Fibroblast of skin of abdomen (primary cell): ENCODE data around the gene CDC14B.
A peak's percentile ranks its signal among the peaks of the same experiment; 100 is the strongest.

Experiments
- DNase-seq: peaks from one replicate; pipeline ENCODE4 v3.0.0-alpha.2; 2013

The CDC14B gene

DNA sequence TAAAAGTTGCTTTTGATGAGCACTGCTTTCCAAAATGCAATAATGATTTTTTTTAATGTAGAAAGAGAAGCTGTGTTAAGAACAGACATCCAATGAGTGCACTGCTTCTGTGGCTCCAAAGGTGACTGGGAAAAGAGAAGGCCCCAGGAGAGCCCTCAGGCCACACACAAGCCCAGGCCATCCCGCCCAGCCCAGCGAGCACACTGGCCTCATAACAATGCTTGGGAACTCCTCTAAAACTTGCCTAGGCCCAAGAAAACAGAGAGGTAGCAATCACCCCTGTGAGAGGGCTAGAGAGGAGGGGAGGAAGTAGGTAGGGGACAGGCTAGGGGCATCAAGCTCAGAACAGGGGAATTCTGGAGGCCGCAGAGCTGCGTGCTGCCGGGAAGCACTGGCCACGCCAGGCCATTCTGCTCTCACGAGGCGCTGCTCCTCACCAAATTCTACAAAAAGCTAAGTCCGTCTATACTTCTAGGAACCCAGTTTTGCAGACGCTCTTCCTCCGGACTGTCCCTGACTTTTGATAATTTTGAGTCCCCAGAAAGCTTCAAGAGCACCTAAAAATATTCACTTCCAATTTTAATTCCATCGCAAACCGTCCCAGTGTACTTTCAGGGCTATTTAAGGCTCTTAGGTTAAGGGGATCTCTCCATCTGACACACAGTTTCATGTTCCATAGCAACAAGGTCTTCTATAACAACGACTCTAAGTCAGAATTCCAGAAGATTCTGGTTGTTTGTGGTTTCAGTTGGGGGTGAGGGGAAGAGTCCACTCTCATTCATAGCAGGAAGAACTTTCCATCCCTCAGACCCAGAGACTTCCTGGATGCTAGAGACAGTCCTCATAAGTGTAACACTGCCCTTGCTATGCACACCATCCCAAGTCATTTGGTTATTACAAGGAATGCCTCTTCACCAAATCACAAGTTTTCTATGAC, 118.7 kb downstream of the CDC14B start:
- peak; percentile 51 for DNase-seq

DNA sequence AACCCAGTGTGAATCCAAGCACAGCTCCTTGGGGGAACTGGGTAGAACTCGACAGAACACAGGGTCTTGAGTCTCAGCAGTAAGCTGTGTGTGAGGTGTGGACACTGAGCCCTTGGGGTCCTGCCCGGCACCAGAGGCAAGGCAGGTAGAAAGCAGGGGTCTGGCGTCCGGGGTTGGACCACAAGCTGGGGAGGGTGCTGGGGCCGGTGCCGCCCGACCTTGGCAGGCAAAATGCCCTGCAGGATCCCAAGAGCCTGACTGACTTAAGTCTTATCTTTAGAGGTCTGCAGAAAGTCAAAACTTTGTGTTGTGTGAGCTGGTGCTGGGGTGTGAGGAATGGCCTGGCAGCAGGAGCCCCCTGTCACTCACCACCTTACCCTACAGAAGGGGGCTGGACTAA, 120.4 kb downstream of the CDC14B start:
- no peak for DNase-seq

DNA sequence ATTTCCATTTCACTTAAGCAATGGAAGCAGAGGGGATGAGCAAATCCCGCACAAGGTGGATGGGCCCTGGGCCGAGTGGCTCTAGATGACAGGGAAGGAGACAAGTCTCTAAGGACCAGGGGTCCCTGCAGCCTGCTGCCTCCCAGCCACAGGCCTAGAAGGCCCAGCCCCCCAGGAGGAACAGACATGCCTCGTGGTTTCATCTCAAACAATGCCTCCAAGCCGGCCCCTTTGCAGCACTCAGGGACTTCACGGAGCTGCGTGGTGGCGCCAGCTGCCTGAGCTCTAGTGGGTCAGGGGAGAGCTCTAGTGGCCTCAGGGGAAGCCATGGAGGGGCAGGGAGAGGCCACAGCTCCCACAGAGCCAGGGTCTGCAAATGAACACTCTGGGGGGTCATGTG, 120.8 kb downstream of the CDC14B start:
- DNase-seq = no peak

DNA sequence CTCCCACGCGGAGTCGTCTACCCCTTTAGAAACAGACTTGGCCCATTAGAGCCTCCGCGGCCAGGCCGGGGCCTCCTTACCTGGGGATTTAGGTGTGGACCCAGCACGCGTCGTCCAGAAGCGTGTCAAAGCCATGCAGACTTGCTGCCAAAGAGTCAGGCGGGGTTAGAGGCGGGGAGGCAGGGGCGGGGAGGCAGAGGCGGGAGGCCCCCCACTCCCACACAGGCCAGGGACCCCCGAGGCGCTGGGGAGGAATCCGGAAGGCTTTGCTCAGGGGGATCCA, 122.6 kb downstream of the CDC14B start:
- no peak for DNase-seq

DNA sequence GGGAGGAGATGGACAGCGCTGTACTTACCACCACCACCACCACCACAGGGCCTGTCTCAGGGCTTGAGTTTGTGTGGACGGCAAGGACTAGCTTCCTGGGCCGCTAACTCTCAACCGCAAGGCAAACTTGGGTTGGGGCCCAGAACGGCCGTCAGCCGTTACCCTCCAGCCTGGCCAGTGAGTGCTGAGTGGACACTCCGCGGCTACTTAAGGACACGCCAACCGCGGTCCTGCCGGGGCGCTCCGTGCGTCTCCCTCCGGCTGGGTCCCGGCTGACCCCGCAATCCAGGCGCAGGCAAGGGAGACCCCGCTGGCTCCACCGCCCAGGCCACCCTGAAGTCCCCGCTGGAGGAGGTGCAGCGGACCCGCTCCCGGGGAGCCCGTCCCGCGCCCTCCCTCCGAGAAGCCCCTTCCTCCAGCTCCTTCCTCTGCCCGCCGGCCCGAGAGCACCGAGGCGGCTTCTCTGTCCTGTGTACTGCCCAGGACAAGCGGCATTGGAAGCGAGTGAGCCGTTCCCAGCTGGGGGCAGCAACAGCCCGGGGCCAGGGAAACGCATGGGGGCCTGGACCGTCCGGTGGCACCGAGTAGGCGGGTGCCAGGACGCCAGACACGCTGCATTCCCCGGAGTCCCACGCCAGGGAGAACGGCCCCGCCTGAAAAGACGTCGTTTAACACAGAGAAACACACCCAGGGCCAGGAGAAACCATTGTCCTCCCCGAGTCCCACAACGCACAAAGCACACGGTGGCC, 123.1 kb downstream of the CDC14B start:
- DNase-seq = no peak

DNA sequence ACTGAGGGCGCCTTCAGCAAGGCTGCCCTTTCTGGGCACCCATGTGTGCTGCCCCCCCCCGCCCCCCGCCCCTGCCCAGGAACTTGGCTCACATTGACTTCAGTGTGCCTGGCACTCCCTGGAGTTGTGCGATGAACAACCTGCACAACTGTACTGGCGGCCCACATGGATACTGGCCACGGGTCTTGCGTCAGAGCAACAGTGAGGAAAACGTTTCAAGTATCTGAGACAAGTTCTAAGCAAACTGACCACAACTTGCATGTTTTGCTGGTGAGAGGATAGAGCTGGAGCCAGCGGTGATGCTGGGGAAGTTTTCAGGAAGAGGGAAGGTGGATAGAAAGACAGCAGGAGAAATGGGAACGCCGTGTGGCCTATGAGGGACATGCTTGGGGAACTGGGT, 124.3 kb downstream of the CDC14B start:
- DNase-seq = peak; percentile 83

DNA sequence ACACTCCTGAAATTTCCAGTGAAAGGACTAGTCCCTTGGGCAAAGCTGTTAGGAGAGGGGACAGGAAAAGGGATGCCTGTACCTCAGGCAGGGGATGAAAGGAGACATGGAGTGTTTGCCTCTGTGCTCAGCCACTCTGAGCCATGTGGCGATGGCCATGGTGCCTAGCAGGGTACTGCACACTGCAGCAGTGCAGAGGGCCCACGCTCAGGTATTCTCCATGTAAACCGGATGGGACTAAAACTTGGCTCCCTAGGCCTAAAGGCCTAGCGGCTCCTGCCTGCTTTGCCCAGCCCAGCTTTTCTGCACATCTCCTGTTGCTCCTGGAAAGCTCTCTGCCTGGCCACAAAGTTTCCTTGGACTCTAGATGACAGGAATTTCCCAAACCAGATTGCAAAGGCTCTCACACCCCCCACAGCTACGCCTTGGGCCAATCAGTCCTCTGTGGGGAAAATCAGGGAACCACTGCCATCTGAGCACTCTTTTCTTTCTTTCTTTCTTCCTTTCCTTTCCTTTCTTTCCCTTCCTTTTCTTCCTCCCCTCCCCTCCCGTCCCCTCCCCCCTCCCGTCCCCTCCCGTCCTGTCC, 125.3 kb downstream of the CDC14B start:
- DNase-seq = no peak

DNA sequence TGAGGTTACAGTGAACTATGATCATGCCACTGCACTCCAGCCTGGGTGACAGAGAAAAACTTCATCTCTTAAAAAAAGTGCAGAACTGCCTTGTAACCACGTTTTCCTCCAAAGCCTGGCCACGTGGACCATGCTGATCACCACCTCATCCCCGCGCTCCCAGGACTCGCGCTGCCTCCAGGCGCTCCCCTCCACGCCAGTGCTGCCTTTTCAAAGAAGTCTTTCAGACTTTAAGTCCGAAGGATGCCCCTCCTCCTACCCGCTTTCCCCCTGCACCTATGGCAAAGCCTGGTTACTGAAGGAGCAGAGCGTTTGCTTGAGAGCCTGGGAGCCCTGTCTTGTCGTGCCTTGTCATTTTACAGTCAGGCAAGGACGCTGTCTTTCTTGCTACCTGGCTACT, 125.9 kb downstream of the CDC14B start:
- no peak for DNase-seq

DNA sequence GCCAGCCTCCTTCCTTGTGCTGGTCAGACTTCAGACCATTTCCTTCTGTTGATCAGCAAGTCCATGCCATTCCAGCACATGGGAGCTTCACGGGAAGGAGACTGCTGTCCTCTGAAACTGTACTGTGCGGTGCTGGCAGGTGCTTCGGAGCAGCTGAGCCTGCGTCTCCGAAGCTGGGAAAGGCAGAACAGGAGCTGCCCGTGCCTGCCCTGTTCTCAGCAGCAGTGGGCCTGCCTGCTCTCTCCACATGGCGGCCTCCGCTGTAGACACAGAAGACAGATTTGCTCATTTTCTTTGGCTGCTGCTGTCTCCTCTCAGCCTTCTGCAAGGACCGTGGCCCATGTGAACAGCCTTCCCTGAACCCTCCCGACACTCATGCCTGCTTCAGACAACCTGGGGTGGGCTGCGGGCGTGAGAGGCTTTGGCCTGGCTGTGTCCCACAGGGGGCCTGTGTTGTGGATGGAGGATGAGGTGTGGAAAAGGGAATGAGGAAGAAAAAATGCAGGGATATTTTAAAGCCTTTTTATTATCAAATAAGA, 126.6 kb downstream of the CDC14B start:
- no peak for DNase-seq

DNA sequence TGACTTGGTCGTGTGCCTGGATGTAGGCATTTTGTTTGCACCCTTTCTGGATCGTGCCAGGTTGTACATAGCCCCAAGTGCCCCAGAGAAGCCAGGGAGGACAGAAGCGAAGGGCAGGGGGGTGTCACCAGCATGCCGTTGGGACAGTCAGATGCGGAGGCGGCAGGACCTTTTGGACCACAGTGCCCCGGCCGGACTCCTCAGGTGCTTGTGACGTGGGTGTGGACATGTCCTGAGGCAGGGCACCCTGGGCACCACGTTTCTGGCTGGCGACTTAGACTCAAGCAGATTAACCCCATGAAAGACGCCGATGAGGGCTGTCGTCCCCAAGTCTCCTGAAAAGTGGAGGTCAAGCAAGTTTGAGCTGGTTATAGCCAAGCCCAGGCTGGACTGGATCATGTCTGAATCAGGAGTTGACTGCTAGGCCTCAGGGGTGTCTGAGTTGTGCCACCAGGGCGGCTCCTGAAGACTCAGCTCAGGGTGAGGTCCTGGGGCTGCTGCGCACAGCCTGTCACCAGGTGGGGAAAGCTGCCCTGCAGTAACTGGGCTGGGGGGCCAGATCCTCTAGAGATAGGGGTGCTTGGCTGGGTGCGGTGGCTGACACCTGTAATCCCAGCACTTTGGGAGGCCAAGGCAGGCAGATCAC, 127.6 kb downstream of the CDC14B start:
- no peak for DNase-seq

DNA sequence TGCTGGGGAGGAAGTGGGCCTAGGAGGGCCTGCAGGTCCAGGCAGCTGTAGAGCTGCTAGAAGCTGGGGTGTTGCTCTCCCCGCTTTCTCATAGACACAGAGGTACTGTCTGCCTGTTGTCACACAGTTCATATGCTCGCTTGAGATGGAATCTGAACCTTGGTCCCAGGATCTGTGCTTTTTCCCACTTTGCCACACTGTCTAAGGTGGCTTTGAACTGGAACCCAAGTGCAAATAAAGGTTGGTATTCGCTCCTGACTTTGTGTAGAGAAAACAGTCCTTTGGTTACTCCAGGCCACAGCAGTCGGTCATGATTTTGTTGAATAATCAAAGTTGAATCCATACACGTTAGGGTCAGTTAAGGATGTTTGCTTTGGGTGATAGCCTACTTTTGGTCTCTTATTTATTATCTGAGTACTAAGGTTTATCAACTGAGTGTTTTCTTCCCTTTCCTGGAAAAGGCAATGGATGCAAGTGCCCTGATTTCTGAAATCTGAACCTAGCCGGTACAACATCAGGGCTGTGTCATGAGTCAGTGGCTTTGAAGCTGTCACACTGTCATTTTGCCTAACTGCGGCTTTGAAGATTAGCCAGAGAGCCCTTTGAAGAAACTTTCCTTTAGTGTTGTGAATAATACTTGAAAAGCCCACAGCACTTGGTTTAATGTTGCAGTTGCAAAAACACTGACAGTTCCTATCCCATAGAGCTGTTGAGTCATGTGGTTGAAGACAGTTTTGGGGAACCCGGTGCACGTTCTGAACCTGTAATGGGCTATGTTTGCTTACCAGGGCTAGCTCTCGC, 128.4 kb downstream of the CDC14B start:
- DNase-seq = no peak

DNA sequence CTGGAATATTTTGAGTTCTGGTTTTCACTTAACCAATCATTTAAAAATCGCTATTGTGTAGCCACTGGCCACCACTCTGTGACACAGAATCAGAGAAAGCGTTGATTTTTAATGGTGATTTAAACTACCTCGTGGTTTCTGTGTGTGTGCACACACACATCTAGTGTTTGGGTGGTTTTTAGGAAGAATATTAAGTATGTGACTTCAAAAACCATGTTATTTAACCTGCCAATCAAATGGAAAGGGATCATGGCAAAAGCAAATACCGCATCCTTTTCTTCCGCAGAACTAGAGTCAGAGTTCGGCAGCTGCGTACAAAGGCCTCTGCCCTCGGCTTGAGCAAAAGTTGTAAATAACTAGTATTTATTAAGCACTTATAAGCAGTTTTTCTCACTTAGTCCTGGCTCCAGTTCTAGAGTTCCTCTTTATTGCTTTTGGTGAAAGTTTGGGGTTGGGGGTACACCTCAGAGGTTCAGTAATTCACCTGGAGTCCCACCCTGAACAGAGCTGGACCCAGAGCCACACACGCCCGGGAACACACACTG, 129.0 kb downstream of the CDC14B start:
- no peak for DNase-seq

DNA sequence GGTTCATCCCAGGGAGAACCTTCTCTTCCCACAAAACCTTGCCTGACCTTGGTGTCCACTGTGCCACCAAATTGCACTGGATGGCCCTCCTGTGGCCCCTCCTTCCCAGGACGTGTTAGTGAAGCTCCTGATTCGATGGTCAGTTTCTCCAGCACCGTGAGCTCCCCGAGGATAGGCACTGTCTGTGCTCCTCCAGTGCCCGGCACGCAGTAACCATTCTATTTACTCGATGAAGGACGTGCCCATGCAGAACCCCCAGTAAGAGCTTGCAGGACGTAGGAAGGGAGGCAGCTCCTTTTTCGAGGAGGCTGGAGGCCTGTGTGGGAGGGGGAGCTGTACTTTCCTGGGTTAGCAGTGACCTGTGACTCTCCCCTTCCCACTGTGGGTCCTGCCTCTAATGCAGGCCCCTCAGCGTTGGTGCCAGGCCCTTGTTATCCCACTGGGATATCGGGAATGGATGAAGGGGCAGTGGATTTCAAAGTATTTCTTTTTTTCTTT, 130.1 kb downstream of the CDC14B start:
- no peak for DNase-seq

DNA sequence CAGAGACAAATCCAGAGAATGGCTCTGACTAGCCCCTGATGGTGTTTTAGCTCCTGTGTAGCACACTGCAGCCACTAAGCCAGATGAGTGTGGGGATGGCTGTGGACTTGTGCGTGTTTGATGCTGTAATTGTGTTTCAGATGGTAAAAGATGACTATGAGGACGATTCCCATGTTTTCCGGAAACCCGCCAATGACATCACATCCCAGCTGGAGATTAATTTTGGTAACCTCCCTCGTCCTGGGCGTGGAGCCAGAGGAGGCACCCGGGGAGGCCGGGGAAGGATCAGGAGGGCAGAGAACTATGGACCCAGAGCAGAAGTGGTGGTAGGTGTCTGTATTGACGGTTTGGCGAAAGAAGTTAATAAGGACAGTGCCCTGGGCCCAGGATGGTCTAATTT, 131.7 kb downstream of the CDC14B start:
- peak; percentile 31 for DNase-seq

DNA sequence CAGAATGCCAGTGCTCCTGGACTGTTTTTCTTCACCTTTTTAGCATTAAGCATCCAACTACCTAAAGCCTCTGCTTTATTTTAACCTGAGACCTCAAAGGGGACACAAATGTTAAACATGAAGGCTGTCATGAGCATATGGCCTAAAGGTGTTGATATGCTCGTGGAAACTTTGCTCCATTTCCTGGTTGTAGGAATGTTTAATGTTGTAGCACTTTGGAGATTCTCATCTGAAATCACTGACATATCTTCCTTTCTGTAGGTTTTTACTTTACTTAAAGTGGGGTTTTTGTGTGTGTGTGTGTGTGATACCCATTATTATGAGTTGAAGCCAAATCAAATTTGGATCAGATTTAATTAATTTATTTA, 132.6 kb downstream of the CDC14B start:
- no peak for DNase-seq

DNA sequence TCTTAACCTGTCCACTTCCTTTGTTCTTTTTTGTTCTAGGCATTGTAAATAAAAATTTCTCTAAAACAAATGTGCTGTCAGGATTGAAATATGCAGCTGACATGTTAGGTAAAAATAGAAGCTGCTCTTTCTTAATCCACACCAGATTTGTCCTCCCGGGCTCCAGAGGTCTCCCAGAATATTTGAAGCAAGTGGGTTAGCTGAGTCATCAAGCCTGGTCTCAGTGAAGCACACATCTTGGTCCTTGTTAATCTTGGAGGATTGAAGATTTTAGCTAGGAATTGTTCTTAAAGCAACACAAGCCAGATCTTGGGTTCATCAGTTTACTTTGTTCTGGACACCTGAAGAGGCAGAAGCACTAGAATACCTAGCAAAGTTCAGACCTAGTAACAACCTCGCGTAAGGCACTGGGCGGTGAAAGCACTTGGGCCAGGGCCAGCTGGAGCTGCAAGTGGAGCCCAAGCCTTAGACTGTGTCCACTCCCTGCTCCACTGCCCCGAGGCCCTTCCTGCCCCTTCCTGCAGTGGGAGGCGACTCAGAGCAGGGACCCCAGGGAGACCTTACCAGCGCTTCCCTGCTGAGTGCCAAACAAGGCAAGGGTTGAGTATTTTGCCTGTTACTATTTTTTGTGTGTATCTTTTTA, 133.1 kb downstream of the CDC14B start:
- DNase-seq = peak; percentile 89

DNA sequence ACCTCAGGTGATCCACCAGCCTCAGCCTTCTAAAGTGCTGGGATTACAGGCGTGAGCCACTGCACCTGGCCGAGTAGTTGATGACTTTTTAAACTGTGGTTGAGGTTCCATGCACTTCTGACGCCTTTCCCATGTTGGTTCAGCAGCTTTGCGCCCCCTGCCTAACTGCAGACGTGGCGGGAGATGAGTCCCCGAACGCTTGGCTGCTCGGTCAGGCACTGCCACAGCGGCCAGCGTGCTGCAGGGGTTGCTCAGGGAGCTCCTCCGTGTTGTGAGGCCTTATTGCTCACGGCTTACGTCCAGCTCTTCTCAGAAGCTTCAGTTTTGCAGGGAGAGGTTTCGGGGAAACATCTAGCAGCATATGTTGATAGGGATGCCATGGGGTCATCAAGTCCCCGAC, 134.4 kb downstream of the CDC14B start:
- DNase-seq = no peak

DNA sequence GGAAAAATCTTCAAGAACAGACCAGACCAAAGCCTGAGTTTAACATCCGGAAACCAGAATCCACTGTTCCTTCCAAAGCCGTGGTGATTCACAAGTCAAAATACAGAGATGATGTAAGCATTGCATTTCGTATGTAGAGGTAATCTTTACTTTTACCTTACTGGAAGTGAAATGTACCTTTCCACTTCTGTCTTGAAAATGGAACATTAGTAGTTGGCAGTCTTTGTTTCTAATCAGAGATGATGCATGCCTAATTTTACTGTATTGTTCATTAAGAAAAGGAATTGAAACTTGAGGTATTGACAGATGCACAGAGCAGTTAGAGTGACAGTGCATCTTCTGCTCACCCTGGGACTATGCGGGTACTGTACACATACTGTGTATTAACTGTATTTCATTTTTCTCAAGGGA, 135.1 kb downstream of the CDC14B start:
- no peak for DNase-seq

DNA sequence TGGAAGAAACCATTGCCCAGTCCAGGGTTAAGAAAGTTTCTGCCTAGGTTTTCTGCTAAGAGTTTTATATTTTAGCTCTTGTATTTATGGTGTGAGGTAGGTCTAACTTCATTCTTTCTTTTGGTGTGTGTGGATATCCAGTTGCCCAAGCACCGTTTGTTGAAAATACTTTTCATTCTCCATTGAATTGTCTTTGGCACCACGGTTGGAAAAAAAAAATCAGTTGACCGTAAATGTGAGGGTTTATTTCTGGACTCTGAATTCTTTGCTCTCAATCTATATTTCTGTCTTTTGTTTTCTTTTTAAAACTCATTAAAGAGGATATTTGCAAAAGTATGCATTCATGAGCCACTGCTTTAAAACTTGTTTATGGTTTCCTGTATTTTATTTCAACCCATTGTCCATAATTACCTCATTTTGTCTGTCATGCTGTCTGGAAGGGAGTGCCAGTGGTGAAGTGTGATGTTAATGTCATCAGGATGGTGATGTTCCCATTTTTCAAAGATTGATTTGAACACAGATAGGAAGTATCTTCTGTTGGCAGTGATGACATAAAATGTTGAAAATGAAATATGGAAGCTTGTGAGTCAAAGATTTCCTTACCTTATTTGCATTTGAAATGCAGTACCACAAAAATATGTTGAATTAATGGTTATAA, 135.8 kb downstream of the CDC14B start:
- DNase-seq = no peak

DNA sequence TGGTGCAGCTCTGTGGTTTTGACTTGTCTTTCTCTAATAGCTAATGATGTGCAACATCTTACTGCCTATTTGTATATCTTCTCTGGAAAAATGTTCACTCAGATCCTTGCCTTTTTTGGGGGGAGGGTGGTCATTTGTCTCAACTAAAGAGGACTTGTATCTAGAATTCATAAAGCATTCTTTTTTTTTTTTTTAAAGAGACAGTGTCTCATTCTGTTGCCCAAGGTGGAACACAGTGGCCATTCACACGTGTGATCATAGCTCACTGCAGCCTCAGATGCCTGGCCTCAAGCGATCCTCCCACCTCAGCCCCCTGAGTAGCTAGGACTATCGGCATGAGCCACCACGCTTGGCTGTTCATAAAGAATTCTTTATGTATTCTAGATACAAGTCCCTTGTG, 136.4 kb downstream of the CDC14B start:
- DNase-seq = no peak

DNA sequence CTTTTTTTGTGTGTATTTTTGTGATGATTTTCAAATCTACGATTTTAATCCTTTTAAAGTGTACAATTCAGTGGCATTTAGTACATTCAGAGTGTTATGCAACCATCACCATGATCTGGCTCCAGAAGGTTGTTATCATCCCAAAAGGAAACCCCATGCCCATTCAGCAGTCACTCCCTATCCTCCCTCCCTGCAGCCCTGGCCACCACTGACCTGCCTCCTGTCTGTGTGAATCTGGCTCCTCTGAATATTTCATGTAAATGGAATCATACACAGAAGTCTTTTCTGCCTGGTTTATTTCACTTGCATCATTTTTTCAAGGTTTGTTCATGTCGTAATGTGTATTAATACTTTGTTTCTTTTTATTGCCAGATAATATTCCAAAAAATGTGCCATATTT, 137.2 kb downstream of the CDC14B start:
- DNase-seq = no peak
